Endometrium (tissue), 2 donors: ENCODE data around the gene FHOD1.

Experiments used
- FAIRE-seq: peaks from 2 replicates; lab custom pipeline; 2012; peaks lifted over from hg19 to GRCh38; lab: Jason Lieb, UNC
- donor health status: control.
- donor health status: control.

Gene FHOD1

DNA sequence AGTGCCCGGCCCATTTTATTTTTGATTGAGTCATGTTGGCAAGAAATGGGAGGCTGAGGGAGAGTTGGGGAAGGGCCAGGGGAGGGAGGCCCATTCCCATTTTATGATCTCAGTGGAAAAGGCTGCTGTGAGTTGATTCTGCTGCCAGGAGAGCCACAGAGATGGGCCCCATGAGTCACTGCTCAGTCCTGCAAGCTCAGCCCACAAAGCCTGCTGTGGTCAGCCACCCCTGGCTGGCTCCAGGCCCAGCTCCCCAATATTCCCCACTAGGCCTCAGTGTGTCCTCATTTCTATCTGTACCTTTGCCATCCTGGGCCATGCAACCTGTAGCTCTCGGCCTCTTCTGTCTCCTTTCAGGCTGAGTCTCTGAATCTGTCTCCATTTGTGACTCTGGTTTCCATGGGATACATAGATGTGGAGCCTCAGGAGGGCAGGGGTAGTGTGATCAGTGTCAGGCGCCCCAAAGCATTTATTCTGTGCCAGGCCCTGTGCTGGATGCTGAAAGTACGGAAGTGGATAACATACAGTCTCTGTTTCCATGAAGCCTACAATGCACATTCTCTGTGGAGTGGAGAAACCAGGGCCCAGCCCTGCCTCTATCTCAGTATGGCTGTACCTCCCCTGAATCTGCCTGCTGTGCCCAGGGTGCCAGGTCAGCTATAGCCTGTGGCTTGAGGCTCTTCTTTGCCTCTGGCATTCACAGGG, 30.2 kb upstream of the FHOD1 start:
- FAIRE-seq, result no peak

DNA sequence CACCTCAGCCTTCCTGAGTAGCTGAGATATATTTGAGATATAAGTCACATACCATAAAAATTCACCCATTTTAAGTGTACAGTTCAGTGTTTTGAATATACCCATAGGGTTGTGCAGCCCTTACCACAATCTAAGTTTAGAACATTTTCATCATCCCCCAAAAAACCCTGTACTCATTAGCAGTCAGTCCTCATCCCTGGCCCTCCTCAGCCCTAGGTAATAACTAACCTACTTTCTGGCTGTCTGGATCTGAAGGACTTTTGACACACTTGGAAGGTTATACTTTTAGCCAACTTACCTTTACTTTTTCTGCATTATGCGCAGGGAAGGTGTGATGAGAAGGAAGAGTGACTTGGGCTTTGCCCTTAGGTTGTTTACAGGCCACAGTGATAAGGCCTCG, 28.0 kb upstream of the FHOD1 start:
- no peak for FAIRE-seq

DNA sequence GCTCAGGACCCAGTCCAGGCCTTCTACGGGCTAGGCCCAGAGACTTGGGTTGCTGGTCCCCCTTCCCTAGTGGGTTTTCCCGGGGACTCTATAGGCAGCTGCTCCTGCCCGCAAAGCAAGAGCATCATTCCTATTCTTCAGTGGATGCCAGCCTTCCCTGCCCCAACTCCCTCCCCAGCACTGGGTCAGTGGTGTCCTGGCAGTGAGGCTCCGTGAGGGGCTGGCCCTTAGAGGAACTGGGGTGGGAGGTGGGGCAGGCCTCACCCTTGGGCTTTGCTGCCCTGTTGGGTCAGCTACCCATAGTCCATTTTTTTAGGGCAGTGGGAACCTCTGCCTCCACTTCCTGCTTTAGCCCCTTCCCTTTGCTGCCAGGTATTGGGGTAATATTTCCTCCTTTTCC, 24.2 kb upstream of the FHOD1 start:
- FAIRE-seq, result no peak

DNA sequence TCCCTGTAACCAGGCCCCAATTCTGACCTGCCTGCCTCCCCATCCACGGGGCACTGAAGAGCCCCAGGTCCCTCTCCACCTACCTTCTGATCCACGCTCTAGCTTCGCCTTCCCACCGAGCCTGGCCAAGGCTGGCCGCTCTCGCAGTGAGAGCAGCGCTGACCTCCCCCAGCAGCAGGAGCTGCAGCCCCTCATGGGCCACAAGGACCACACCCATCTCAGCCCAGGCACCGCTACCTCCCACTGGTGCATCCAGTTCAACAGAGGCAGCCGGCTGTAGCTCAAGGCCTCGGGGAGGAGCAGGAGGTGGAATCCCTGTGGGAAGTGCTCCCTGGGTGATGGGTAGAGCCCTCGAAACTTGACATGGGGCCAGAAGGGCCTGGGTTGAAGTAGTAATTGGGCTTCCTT, 23.7 kb upstream of the FHOD1 start:
- no peak for FAIRE-seq

DNA sequence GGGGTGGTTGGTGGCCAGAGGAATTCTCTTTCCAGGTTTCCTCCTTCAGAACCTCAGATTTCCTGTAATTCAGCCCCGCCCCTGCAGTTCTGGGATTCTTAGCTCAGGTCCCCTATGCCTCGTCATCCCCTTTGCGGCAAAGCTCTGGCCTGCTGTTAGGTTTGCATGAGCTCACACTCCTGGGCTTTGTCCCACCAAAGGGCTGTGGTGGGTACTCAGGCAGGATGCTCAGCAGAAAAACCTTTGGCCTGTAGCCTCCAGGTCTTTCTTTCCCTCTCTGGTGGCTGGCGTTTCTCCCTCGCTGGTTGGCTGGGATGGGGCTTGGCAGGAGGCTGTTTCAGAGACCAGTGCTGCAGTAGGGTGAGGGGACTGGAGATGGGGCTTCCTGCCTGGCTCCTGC, 22.5 kb upstream of the FHOD1 start:
- no peak for FAIRE-seq

DNA sequence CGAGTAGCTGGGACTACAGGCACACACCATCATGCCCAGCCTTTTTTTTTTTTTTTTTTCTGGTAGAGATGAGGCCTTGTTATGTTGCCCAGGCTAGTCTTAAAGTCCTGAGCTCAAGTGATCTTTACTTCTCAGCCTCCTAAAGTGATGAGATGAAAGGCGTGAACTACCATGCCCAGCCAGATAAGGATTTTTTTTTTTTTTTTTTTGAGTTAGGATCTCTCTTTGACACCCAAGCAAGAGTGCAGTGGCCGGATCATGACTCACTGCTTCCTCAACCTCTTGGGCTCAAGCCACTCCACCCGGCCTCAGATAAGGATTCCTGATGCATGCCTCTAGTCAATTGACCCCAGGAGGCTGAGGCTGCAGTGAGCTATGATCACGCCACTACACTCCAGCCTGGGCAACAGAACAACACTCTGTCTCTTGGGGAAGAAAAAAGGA, 20.9 kb upstream of the FHOD1 start:
- FAIRE-seq, result no peak

DNA sequence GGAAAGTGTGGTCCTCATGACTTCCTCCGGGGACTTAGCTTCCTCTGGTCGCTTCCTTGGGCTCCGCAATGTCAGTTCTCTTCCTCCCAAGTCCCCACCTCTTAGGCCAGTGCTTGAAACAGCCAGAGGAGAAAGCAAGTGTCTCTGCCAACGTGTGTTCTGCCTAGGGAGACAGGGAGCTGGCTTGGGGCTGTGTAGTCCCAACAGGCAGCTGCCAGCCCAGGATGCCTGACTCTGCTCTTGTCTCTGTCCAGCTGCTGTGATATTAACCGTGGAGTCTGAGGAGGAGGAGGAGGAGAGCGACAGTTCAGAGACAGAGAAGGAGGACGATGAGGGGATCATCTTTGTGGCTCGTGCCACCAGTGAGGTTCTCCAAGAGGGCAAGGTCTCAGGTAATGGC, 18.6 kb upstream of the FHOD1 start:
- FAIRE-seq, result no peak

DNA sequence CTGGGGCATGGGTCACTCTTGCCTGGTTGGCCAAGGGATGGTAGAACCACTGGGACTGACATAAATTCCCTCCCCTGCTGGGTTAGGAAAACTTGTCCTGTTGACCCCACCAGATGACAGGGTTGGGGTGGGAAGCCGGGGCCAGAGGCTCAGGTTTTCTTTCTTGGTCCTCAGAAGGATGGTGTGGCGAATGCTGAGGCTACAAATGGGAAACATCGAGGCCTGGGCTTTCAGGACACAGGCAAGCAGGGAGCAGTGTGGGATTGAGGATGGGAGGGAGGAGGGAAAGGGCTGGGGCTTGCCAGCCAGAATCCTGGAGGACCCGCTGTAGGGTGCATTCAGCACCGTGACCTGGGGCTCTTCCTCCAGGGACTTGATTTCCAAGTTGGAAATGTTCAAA, 17.6 kb upstream of the FHOD1 start:
- no peak for FAIRE-seq

DNA sequence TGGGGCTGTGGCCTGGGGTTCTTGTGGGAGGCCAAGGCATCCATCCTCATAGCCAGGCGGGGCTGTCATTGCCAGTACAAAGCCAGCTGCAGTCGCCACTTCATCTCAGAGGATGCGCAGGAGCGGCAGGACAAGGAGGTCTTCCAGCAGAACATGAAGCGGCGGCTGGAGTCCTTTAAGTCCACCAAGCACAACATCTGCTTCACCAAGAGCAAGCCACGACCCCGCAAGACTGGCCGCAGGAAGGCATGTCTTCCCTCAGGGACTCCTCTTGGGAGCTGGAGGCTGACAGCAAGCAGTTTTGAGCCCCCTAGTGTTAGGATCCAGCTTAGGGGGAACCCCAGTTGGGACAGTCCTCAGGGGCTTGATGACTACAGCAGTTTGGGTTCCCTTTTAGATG, 17.0 kb upstream of the FHOD1 start:
- no peak for FAIRE-seq

DNA sequence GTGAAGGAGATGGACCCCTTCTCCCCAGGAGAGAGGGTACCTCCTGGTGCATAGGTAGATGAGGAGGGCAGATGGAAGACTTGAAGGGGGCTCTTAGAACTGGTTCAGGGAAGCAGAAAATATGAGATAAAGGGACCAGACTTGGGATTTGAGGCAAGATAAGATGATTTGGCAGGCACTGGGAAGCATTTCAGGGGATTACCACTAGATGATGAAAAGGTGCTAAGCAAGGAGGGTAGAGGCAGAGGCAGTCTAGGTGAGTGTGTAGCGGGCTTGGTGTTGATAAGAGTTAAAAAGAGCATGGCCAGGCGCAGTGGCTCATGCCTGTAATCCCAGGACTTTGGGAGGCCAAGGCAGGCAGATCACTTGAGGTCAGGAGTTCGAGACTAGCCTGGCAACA, 15.9 kb upstream of the FHOD1 start:
- no peak for FAIRE-seq

DNA sequence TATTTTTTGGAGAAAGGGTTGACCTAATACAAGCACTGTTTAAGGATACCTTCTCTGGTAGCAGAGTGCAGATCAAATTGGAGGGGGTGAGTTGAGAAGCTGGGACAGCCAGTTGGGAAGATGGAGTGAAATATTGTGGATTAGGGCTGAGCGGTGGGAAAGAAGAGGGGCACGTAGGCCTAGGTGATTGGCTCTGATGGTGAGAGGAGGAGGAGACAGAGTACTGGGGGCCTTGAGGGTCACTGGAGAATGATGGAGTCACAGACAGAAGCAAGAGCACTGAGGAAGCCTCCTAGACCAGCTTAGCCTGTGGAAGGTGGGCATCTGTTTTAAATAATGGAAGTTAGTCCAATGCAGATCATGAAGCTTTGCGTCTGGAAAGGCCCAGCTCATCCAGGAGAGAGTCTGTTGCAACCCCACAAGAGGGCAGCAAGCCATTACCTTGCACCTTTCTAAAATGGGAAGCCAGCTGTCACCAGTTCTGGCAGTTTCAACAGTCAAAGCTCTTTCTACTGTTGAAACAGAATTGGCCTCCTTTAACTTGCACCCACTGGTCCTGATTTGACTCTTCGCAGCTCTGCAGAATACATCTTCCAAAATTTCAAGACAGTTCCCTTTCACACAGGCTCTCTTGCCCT, 13.3 kb upstream of the FHOD1 start:
- no peak for FAIRE-seq

DNA sequence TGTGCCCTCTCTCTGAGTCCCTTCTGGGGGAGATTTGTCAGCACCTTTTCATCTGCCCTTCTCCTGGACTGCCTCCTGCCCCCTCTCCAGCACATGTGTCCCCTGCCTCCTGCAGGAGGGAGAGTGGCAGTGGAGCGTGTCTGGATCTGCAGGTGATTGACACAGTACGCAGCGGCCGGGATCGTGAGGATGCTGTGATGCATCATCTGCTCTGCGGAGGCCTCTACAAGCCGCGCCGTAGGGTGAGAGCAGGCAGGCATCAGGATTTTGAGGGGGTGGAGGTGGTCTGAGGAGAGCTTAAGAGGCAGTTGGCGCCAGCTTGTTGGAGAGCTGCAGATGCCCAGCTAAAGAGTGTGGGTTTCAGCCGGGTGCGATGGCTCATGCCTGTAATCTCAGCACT, 12.4 kb upstream of the FHOD1 start:
- no peak for FAIRE-seq

DNA sequence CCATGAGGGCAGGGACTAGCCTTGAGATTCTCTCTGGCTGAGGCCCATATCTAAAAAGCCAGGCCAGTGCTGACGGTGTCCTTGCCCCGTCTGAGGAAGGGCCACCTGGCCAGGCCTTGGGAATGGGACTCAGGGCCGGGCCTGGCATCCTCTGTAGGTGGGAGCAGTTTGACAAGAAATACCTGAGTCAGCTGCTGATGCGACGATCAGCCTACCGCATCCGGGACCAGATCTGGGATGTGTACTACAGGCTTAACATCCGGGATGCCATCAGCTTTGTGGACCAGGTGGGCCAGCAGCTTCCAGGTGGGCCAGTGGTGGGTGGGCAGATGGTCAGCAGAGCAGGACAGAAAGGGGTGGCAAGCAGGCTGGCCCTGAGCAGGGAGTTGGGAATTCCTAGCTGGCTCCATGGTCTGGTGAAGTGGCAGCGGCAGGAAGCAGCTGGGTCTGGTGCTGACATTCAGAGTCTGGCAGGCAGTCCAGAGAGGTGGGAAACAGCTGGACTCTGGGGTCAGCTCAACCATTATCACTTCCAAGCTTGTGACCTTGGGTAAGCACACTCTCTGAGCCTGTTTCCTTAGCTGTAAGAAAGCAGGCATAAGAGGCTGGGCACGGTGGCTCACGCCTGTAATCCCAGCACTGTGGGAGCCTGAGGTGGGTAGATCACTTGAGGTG, 11.0 kb upstream of the FHOD1 start:
- no peak for FAIRE-seq

DNA sequence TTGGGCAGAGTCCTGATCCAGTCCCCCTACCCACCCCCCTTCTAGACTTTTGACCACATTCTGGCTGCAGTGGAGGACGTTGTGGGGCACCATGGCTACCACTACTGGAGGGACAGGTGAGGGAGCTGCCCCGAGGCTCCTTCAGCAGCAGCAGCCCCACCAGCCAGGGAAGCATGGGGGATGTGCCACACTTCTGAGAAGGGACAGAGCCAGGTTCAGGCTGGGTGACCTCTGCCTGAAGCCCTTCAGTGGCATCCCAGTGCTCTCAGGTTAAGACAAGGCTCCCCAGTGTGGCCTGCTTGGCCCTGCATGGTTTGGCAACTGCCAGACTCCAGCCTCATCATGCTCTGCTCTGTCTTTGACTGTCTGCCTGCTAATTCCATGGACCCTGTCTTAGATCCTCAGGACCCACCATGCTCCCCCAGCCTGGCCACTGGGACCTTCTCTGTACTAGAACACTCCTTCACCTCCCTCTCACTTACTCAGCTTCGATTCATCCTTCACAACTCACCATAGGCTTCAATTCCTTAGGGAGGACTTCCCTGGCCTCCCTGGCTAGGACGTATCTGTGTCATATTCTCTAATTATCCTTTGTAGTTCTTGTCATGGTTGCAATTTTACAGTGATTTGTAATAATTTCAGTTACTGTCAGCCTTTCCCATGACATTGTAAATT, 10.3 kb upstream of the FHOD1 start:
- FAIRE-seq, result no peak

DNA sequence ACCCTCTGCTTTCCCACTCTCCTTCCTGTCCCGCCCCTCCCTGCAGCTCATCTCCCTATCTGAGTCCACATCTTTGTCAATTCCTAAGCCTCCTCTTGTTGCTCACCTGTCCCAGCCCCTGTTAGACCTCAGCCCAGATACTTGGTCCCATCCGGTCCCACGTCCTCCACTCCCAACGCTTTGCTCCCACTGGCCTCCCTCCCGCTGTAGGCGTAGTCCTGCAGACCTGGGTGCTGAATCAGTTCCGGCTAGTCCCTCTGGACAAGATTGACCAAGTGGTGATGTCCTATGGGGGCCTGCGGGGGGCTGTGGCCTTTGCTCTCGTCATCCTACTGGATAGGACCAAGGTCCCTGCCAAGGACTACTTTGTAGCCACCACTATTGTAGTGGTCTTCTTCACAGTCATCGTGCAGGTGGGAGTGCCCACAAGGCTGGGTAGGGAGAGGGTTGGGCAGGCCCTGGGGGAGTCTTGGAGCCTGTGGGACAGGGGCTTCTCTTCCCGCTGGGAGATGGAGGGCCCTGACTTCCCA, 9.5 kb upstream of the FHOD1 start:
- FAIRE-seq, result no peak

DNA sequence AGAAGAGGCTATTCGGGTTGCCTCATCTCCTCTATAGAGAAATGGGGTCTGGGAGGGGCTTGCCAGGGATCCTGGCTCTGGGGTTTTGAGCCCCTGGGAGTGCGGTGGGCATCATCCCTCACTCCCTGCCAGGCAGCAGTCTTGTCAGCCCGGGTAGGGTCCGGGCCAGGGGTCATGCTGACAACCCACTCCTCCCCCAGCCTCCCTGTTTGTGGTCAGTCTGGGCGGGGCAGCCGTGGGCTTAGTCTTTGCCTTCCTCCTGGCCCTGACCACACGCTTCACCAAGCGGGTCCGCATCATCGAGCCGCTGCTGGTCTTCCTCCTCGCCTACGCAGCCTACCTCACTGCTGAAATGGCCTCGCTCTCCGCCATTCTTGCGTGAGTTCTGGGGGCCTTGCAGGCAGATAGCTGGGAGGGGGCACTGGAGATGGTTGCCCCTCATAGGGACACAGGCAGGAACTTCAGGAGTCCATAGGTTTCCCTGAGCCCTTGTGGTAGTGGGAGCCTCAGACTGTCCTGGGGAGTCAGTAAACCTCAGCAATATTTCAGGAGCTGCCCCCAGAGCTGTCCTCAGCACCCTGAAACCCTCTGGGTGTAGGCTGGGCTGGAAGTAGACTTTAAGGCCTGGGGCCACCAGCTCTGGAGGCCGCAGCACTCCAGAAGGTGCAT, 8.4 kb upstream of the FHOD1 start:
- FAIRE-seq, result no peak

DNA sequence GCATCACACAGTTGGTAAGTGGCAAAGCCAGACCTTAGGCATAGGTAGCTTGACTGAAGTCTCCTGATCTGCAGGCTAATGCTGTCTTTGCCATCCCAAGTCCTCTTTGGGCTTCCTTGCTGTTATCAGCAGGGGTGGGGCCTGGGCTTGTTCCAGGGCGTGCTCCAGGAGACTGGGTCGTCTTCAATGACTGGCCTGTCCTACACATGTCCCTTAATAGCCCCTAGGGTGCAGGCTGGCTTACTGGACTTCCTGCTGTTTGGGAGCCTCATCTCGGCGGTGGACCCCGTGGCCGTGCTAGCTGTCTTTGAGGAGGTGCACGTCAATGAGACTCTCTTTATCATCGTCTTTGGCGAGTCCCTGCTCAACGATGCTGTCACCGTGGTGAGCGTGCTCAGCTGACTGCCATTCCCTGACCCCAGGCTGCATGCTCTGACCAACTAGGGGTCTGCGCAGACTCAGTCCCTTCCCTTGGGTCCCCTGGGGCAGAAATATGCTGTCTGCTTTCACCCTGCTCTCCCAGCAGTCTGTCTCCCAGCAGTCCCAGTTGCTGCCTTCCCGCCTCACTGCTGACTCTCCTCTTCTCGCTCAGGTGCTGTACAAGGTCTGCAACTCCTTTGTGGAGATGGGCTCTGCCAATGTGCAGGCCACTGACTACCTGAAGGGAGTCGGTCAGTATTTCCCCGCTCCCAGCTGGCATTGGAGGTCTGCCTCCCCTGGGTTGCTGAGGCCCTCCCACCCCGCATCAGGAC, 7.7 kb upstream of the FHOD1 start:
- no peak for FAIRE-seq

DNA sequence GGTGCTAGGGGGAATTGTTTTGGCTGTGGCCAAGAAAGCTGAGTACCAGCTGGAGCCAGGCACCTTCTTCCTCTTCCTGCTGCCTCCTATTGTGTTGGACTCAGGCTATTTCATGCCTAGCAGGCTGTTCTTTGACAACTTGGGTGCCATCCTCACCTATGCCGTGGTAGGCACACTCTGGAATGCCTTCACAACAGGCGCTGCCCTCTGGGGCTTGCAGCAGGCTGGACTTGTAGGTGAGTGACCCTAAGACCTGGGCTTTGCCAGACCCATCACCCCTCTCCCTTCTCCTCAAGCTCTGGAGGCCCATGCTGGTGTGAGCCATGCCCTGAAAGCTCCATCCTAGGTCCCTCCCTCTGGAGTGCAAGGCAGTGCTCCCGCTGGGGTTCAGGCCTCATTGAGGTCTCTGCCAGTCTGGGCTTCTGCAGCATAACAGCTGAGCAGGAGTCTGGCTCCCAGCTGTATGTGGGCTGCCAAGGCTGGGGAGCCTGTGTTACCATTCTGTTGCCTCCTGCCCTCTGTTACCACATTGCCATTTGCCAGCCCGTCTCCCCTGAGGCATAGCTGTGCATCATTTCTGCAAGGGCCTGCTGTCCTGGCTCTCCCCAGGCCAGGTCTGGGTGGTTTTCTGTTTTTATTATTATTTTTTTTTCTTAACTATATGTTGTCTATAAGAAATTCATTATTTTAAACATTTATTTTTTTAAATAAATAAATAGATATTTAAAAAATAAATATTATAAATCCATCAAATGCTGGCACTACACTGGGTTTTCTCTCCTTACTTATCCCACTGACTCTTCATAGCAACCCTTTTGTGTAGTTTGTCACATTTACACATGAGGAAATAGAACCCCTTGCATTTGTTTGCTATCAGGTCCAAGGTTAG, 5.6 kb upstream of the FHOD1 start:
- FAIRE-seq, result no peak

DNA sequence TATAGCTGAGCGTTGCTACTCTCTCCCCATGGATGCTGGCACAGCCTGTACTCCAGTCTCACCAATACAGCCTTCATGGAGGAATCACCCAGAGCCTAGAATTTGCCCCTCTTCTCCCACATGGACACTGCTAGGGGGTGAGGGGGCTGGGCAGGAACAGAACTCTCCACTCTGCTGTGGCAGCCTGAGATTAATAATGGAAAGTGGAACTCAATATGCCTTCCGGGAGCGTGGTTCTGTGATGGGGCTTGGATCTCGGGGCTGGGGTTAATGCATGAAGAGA, 2.7 kb upstream of the FHOD1 start:
- no peak for FAIRE-seq

DNA sequence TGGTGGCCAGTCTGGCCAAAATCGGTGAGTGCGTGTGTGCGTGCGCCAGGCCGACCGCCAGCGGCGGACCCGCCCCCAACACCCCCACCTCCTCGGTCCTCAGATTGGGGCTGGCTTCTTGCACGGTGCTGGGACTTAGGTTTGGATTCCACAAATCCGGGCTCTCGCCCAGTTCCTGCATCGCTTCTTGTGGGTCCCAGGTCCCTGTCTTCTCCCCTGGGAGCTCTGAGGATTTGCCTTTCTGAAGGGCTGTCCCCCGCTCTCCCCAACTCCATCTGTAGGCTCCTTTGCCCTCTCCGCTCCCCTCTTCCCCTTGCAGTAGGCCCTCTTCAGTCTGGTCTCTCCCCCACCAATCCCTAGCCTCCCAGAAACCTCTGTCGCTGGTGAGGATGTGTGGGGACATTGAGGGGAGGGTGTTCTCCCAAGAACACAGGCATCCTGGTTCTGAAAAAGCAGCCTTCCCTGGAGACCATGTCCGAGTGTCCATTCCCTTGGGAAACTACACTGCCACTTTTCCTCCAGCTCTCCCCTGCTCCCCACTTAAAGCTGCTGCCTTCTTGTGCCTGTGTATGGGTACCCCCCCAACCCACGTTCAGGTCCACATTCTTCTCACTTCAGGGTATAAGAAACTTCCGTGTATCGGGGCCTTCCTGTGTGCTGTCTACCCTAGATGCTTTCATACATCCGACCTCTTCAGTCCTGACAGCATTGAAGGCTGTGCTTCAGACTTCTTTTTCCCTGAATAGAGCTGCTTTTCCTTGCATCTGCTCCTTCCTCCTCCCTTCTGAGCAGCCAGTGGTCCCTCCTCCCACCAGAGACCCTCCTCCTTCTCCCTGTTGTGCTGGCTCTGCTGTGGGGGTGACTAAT, 2.1 kb upstream of the FHOD1 start:
- no peak for FAIRE-seq
